IPS DF 6.9 (cell line): Measurements from ENCODE around the gene VAV2.

ENCODE experiments used
- DNase-seq: peaks from one replicate; pipeline ENCODE4 v3.0.0-alpha.2; 2013; ENCODE audit warnings: low read depth, low spot score
- H3K27ac ChIP-seq: one replicate; pipeline ENCODE4 v1.5.1; 2013; ENCODE audit warnings: low read length, control low read depth
- H3K27me3 ChIP-seq: 2 replicates; pipeline ENCODE4 v1.6.1; 2013; ENCODE audit warnings: mild to moderate bottlenecking, low read length; ENCODE audit not compliant: control insufficient read depth, insufficient read depth
- H3K36me3 ChIP-seq: 2 replicates; pipeline ENCODE4 v1.6.1; 2013; ENCODE audit warnings: low read length; ENCODE audit not compliant: control insufficient read depth, insufficient read depth
- H3K4me1 ChIP-seq: 2 replicates; pipeline ENCODE4 v1.6.1; 2013; ENCODE audit warnings: low read length; ENCODE audit not compliant: control insufficient read depth, insufficient read depth
- H3K4me3 ChIP-seq: 2 replicates; pipeline ENCODE4 v1.5.1; 2013; ENCODE audit warnings: mild to moderate bottlenecking, low read length
- H3K9me3 ChIP-seq: 2 replicates; pipeline ENCODE4 v1.6.1; 2013; ENCODE audit warnings: low read length, inconsistent platforms; ENCODE audit not compliant: control insufficient read depth, insufficient read depth
- WGBS: extraction: QIAGEN DNeasy Blood & Tissue Kit; methylation state at CpG from one replicate; pipeline ENCODE4 v1.1.7; 2013; ENCODE audit warnings: mixed read lengths, missing lambda C conversion rate; ENCODE audit not compliant: insufficient read length, insufficient coverage; 5-methylcytosine and 5-hydroxymethylcytosine counted together

The VAV2 gene

GRCh38 chr9:133868203-133868602 lies 123.9 kb downstream of the VAV2 start:
- Histone ChIP-seq H3K4me3 (no peak overlapping the region), H3K4me1 (no peaks in the 10 kb centered on the region; the same call in none of the 2 replicates), H3K9me3 (no peaks in the 10 kb centered on the region), H3K27me3 (no peaks in the 10 kb centered on the region), H3K36me3 (no peaks in the 10 kb centered on the region), H3K27ac (no peak overlapping the region)
- no CpG with 5 or more reads among the region's 18 CpGs for WGBS
- no peak for DNase-seq

GRCh38 chr9:133866946-133867345 lies 125.2 kb downstream of the VAV2 start:
- H3K9me3 ChIP-seq: no peaks in the 10 kb centered on the region
- no peaks in the 10 kb centered on the region; the same call in none of the 2 replicates for H3K4me1 ChIP-seq
- no peak overlapping the region for H3K27ac ChIP-seq
- H3K36me3 ChIP-seq: no peaks in the 10 kb centered on the region
- WGBS: no CpG with 5 or more reads among the region's 17 CpGs
- H3K4me3 ChIP-seq: no peak overlapping the region
- DNase-seq: no peak
- H3K27me3 ChIP-seq: no peaks in the 10 kb centered on the region

- H3K27ac ChIP-seq: no peak overlapping the region
- H3K27me3 ChIP-seq: no peaks in the 10 kb centered on the region
- no CpG with 5 or more reads among the region's 16 CpGs for WGBS
- DNase-seq: no peak
- no peaks in the 10 kb centered on the region for H3K9me3 ChIP-seq
- H3K4me1 ChIP-seq: no peaks in the 10 kb centered on the region; the same call in none of the 2 replicates
- no peaks in the 10 kb centered on the region for H3K36me3 ChIP-seq
- no peak overlapping the region for H3K4me3 ChIP-seq
Observed at GRCh38 chr9:133864011-133864410, 128.1 kb downstream of the VAV2 start.

GRCh38 chr9:133863257-133863592 lies 128.9 kb downstream of the VAV2 start:
- Histone ChIP-seq H3K9me3 (no peaks in the 10 kb centered on the region), H3K36me3 (no peaks in the 10 kb centered on the region), H3K27me3 (no peaks in the 10 kb centered on the region), H3K4me1 (no peaks in the 10 kb centered on the region; the same call in none of the 2 replicates), H3K4me3 (no peak overlapping the region), H3K27ac (no peak overlapping the region)
- no peak for DNase-seq
- WGBS: no CpG with 5 or more reads among the region's 19 CpGs

GRCh38 chr9:133862585-133863256 lies 129.4 kb downstream of the VAV2 start:
- H3K4me3 ChIP-seq: no peak overlapping the region
- WGBS: no CpG with 5 or more reads among the region's 28 CpGs
- H3K27me3 ChIP-seq: no peaks in the 10 kb centered on the region
- no peaks in the 10 kb centered on the region for H3K36me3 ChIP-seq
- no peaks in the 10 kb centered on the region; the same call in none of the 2 replicates for H3K4me1 ChIP-seq
- no peak for DNase-seq
- H3K27ac ChIP-seq: no peak overlapping the region
- H3K9me3 ChIP-seq: no peaks in the 10 kb centered on the region

GRCh38 chr9:133861692-133862091 lies 130.4 kb downstream of the VAV2 start:
- Histone ChIP-seq H3K36me3 (no peaks in the 10 kb centered on the region), H3K4me3 (no peak overlapping the region), H3K4me1 (no peaks in the 10 kb centered on the region; the same call in none of the 2 replicates), H3K9me3 (no peaks in the 10 kb centered on the region), H3K27me3 (no peaks in the 10 kb centered on the region), H3K27ac (no peak overlapping the region)
- no peak for DNase-seq
- no CpG with 5 or more reads among the region's 5 CpGs for WGBS

GRCh38 chr9:133861086-133861485 lies 131.0 kb downstream of the VAV2 start:
- Histone ChIP-seq H3K4me1 (no peaks in the 10 kb centered on the region; the same call in none of the 2 replicates), H3K36me3 (no peaks in the 10 kb centered on the region), H3K27ac (no peak overlapping the region), H3K4me3 (no peak overlapping the region), H3K27me3 (no peaks in the 10 kb centered on the region), H3K9me3 (no peaks in the 10 kb centered on the region)
- DNase-seq: no peak
- WGBS: no CpG with 5 or more reads among the region's 20 CpGs

- 0 out of 2 replicates have a peak, but pooled peaks cover 2% of the 10 kb centered on the region for H3K4me1 ChIP-seq
- no peaks in the 10 kb centered on the region for H3K27me3 ChIP-seq
- no peaks in the 10 kb centered on the region for H3K9me3 ChIP-seq
- DNase-seq: no peak
- no peaks in the 10 kb centered on the region for H3K36me3 ChIP-seq
- H3K27ac ChIP-seq: no peak overlapping the region
- no peak overlapping the region for H3K4me3 ChIP-seq
- no CpG with 5 or more reads among the region's 11 CpGs for WGBS
Observed at GRCh38 chr9:133858771-133859170, 133.4 kb downstream of the VAV2 start.

GRCh38 chr9:133857639-133858038 lies 134.5 kb downstream of the VAV2 start:
- DNase-seq: no peak
- no peaks in the 10 kb centered on the region for H3K36me3 ChIP-seq
- no peaks in the 10 kb centered on the region for H3K27me3 ChIP-seq
- 0 out of 2 replicates have a peak, but pooled peaks cover 2% of the 10 kb centered on the region for H3K4me1 ChIP-seq
- no peaks in the 10 kb centered on the region for H3K9me3 ChIP-seq
- no CpG with 5 or more reads among the region's 9 CpGs for WGBS
- no peak overlapping the region for H3K4me3 ChIP-seq
- H3K27ac ChIP-seq: no peak overlapping the region

GRCh38 chr9:133856798-133857197 lies 135.3 kb downstream of the VAV2 start:
- Histone ChIP-seq H3K4me1 (0 out of 2 replicates have a peak, but pooled peaks cover 2% of the 10 kb centered on the region), H3K36me3 (no peaks in the 10 kb centered on the region), H3K4me3 (no peak overlapping the region), H3K27ac (no peak overlapping the region), H3K9me3 (no peaks in the 10 kb centered on the region), H3K27me3 (no peaks in the 10 kb centered on the region)
- no peak for DNase-seq
- WGBS: no CpG with 5 or more reads among the region's 12 CpGs
